ENCODE measurements around the gene CDH12.

DNA sequence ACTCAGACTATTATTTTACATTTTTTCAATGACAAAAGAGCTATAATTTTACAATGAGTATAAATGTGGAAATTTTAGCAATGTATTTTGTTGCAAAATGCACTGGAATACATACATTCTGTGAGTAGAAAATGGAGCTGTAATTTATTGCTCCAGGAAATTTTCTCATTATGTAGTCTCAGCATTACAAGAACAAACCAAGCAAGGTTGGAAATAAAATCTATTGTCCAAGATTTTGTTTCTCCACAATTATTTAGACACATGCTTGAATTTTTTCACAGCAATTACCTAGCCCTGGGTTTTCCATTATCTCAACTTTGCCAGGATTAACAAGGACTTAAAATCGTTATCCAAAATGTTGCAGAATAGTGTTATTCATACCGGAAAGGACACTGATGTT lies 820.1 kb downstream of the CDH12 start:
- TF ChIP-seq JUN (IDR thresholded peaks at IDR 0.05): no peak
- TF ChIP-seq, protein P1, sequence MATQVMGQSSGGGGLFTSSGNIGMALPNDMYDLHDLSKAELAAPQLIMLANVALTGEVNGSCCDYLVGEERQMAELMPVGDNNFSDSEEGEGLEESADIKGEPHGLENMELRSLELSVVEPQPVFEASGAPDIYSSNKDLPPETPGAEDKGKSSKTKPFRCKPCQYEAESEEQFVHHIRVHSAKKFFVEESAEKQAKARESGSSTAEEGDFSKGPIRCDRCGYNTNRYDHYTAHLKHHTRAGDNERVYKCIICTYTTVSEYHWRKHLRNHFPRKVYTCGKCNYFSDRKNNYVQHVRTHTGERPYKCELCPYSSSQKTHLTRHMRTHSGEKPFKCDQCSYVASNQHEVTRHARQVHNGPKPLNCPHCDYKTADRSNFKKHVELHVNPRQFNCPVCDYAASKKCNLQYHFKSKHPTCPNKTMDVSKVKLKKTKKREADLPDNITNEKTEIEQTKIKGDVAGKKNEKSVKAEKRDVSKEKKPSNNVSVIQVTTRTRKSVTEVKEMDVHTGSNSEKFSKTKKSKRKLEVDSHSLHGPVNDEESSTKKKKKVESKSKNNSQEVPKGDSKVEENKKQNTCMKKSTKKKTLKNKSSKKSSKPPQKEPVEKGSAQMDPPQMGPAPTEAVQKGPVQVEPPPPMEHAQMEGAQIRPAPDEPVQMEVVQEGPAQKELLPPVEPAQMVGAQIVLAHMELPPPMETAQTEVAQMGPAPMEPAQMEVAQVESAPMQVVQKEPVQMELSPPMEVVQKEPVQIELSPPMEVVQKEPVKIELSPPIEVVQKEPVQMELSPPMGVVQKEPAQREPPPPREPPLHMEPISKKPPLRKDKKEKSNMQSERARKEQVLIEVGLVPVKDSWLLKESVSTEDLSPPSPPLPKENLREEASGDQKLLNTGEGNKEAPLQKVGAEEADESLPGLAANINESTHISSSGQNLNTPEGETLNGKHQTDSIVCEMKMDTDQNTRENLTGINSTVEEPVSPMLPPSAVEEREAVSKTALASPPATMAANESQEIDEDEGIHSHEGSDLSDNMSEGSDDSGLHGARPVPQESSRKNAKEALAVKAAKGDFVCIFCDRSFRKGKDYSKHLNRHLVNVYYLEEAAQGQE (IDR thresholded peaks at IDR 0.05): no peak
- TF ChIP-seq, protein P2, sequence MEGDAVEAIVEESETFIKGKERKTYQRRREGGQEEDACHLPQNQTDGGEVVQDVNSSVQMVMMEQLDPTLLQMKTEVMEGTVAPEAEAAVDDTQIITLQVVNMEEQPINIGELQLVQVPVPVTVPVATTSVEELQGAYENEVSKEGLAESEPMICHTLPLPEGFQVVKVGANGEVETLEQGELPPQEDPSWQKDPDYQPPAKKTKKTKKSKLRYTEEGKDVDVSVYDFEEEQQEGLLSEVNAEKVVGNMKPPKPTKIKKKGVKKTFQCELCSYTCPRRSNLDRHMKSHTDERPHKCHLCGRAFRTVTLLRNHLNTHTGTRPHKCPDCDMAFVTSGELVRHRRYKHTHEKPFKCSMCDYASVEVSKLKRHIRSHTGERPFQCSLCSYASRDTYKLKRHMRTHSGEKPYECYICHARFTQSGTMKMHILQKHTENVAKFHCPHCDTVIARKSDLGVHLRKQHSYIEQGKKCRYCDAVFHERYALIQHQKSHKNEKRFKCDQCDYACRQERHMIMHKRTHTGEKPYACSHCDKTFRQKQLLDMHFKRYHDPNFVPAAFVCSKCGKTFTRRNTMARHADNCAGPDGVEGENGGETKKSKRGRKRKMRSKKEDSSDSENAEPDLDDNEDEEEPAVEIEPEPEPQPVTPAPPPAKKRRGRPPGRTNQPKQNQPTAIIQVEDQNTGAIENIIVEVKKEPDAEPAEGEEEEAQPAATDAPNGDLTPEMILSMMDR (IDR thresholded peaks at IDR 0.05): no peak
